Measurements from ENCODE around the gene PCDHGA2.

- peak; percentile 45 to 56 for TF ChIP-seq CTCF (conservative IDR thresholded peaks at IDR 0.05 in 1 of 2, IDR thresholded peaks at IDR 0.05 in 1 of 2; ENCODE audit: low read depth in 1 of 2, low read length in 2 of 2)
- no peak for TF ChIP-seq EZH2 (IDR thresholded peaks at IDR 0.05; ENCODE audit: low read length, missing control alignments)
Observed at GRCh38 chr5:141330299-141331080, 8.1 kb upstream of the PCDHGA2 start, which contains the start of gene PCDHGA1.
